Right cardiac atrium (tissue), 5 donors: ENCODE results near the gene KIAA1614. TPM values are rescaled to one million over a fixed set of nuclear protein-coding genes. Genes with fewer than 3 reads are reported as not detected.

Experiments used
- ATAC-seq, 2 donors: fragments of 200-7000 bp; cut with Tn5 transposase; one replicate each; pipeline versions ENCODE4 v1.8.0 to v1.9.1; 2020; ENCODE audit warnings: moderate library complexity in 2 of 2, mild to moderate bottlenecking in 1 of 2
- DNase-seq, 3 donors: peaks; one replicate each; pipeline ENCODE4 v3.0.0-alpha.2; 2020
- H3K27ac ChIP-seq: one replicate; pipeline ENCODE4 v1.5.1; 2013; ENCODE audit warnings: mild to moderate bottlenecking, low read length, control low read depth, moderate library complexity
- H3K27me3 ChIP-seq: one replicate; pipeline ENCODE4 v1.6.1; 2013; ENCODE audit not compliant: control insufficient read depth, insufficient read depth
- H3K4me1 ChIP-seq: one replicate; pipeline ENCODE4 v1.6.1; 2013; ENCODE audit warnings: low read length; ENCODE audit not compliant: control insufficient read depth, insufficient read depth
- H3K4me3 ChIP-seq: one replicate; pipeline ENCODE4 v1.5.1; 2013; ENCODE audit warnings: low read length, control low read depth
- H3K9me3 ChIP-seq: one replicate; pipeline ENCODE4 v1.6.1; 2013; ENCODE audit warnings: low read length; ENCODE audit not compliant: control insufficient read depth
- WGBS: extraction: QIAGEN DNeasy Blood & Tissue Kit; methylation state at CpG from one replicate; pipeline ENCODE4 v1.1.7; 2013; 5-methylcytosine and 5-hydroxymethylcytosine counted together
- intact Hi-C, 4 donors: fragments of 100-400 bp; cut with DNase I; formaldehyde crosslinking; loops; one replicate each; pipeline versions ENCODE4 v1.11.0 to v1.14.0; 2022 to 2023
- polyA plus RNA-seq: library from polyadenylated mRNA; stranded (reverse); fragments of 200-250 nt; gene quantifications from one replicate; pipeline ENCODE4 v1.2.3, GENCODE V29; 2013
- total RNA-seq, 4 donors: library from RNA; stranded (reverse); fragmentation: NEBNext Ultra II Directional; extraction: Animal tissue kit (Norgen Biotek cat#: 25700); gene quantifications; one replicate each; pipeline ENCODE4 v1.2.1, GENCODE V29; 2021
- donor health status: healthy with polysubstance abuse.
- donor health status: DM: no; HTN: yes; CAD: no.
- donor health status: DM: no; HTN: no; CAD: no.
- donor health status: DM: no; HTN: yes; CAD: no; lungs with severe emphysema.
- donor health status: DM: yes; HTN: yes; CAD: no.

Gene KIAA1614
- total and polyA plus RNA-seq, 5 donors, result 10.2 to 16.6 (median 11.6) TPM

- H3K27me3 ChIP-seq, result no peaks in the 10 kb centered on the region
- WGBS, result 41% methylated on average over 5 of the region's 5 CpGs
- no peak overlapping the region for H3K4me3 ChIP-seq
- ATAC-seq, result peak; percentile 37 to 50
- intact Hi-C loops, result no loop called here
- no peak overlapping the region for H3K27ac ChIP-seq
- no peaks in the 10 kb centered on the region for H3K9me3 ChIP-seq
- no peaks in the 10 kb centered on the region for H3K4me1 ChIP-seq
- no peak for DNase-seq
Measured at GRCh38 chr1:180892272-180892671, 20.4 kb upstream of the KIAA1614 start.

GRCh38 chr1:180892675-180893074, 20.0 kb upstream of the KIAA1614 start:
- DNase-seq, result no peak
- no peak overlapping the region for H3K27ac ChIP-seq
- H3K4me1 ChIP-seq, result no peaks in the 10 kb centered on the region
- intact Hi-C loops, result no loop called here
- no peak overlapping the region for H3K4me3 ChIP-seq
- no peaks in the 10 kb centered on the region for H3K27me3 ChIP-seq
- no peaks in the 10 kb centered on the region for H3K9me3 ChIP-seq
- ATAC-seq, result peak in 1 of 2 donors; percentile 14
- WGBS, result 65% methylated on average over 2 of the region's 2 CpGs

- WGBS, result 69% methylated on average over 3 of the region's 3 CpGs
- DNase-seq, result no peak
Measured at GRCh38 chr1:180893614-180894013, 19.1 kb upstream of the KIAA1614 start.

DNA sequence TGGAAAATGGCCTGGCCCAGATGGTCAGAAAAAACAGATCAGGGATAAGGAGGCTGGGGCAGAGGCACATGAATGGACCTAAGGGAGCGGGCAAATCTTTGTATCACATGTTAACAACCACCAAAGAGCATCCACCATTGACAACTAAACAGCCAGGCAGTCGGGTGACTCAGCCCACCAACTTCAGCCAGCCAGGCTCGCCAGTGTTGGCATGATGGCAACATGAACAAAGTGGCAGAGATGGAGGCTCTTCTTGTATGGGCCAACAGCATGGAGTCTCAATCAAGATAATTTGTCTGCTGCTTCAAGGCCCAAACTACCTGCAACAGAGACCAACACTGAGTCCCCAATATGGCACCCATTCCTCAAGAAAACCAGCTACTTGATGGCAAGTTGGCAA, 16.5 kb upstream of the KIAA1614 start:
- peaks cover 4% of the 10 kb centered on the region for H3K4me1 ChIP-seq
- H3K4me3 ChIP-seq, result no peak overlapping the region
- DNase-seq (no peak), ATAC-seq (no peak)
- 97% methylated on average over 3 of the region's 3 CpGs for WGBS
- H3K27ac ChIP-seq, result no peak overlapping the region
- no peaks in the 10 kb centered on the region for H3K27me3 ChIP-seq
- H3K9me3 ChIP-seq, result no peaks in the 10 kb centered on the region
- intact Hi-C loops, result no loop called here

More at GRCh38 chr1:180893614-180894013, 19.1 kb upstream of the KIAA1614 start:
- no peaks in the 10 kb centered on the region for H3K27me3 ChIP-seq
- ATAC-seq, result peak in 1 of 2 donors; percentile 82
- H3K4me3 ChIP-seq, result no peak overlapping the region
- intact Hi-C loops, result no loop called here
- no peaks in the 10 kb centered on the region for H3K9me3 ChIP-seq
- no peaks in the 10 kb centered on the region for H3K4me1 ChIP-seq
- no peak overlapping the region for H3K27ac ChIP-seq

GRCh38 chr1:180898441-180899219, 14.1 kb upstream of the KIAA1614 start:
- H3K4me1 ChIP-seq, result peaks cover 4% of the 10 kb centered on the region
- peak; percentile 59 to 88 (median 85) for DNase-seq
- WGBS, result 39% methylated on average over 5 of the region's 5 CpGs
- no peak overlapping the region for H3K27ac ChIP-seq
- ATAC-seq, result peak; percentile 75 to 84
- intact Hi-C loops, result no loop called here
- H3K27me3 ChIP-seq, result no peaks in the 10 kb centered on the region
- no peaks in the 10 kb centered on the region for H3K9me3 ChIP-seq
- no peak overlapping the region for H3K4me3 ChIP-seq

DNA sequence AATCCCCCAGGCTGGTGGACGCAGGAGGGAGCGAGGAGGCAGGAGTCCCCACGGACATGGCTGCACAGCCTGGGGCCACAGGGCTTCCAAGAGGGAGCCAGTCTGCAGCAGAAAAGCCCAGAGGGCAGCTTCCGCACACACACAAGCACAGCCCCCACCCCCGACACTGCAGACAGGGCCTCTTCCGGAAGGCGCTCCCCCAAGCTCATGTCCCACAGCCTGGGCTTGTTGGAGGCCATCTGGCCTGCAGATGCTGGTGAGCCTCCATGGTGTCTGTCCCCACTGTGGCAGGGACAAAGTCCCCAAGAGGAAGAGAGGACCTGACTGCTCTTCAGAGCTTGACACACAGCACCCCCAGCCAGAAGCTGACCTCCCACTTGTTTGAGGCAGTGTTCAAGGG, 13.4 kb upstream of the KIAA1614 start:
- Histone ChIP-seq H3K4me1 (peaks cover 4% of the 10 kb centered on the region), H3K4me3 (no peak overlapping the region), H3K9me3 (no peaks in the 10 kb centered on the region), H3K27me3 (no peaks in the 10 kb centered on the region), H3K27ac (no peak overlapping the region)
- ATAC-seq (peak in 1 of 2 donors; percentile 23), DNase-seq (no peak)
- 87% methylated on average over 7 of the region's 7 CpGs for WGBS
- intact Hi-C loops, result no loop called here

- Histone ChIP-seq H3K27ac (no peak overlapping the region), H3K4me1 (peaks cover 4% of the 10 kb centered on the region), H3K27me3 (no peaks in the 10 kb centered on the region), H3K9me3 (no peaks in the 10 kb centered on the region), H3K4me3 (no peak overlapping the region)
- no peak for ATAC-seq
- WGBS, result 91% methylated on average over 13 of the region's 13 CpGs
- DNase-seq, result no peak
- intact Hi-C loops, result no loop called here
Measured at GRCh38 chr1:180901076-180901990, 11.4 kb upstream of the KIAA1614 start.

DNA sequence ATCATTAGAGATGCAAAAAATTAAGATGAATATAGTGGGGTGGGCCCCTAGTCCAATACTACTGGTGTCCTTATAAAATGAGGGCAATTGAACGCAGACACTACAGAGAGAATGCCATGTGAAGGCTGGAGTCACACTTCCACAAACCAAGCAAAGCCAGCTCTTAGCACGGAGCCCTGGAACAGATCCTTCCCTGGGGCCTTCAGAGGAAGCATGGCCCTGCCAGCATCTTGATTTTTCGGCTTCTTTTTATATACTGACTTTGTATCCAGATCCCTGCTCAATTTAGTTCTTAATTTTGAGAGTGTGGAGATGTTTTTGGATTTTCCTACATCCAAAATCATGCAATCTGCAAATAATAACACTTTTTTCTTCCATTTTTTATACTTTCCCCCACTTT, 10.2 kb upstream of the KIAA1614 start:
- no peak overlapping the region for H3K27ac ChIP-seq
- peak in 1 of 2 donors; percentile 29 for ATAC-seq
- WGBS, result 36% methylated on average over 3 of the region's 3 CpGs
- no peak overlapping the region for H3K4me3 ChIP-seq
- H3K4me1 ChIP-seq, result peaks cover 4% of the 10 kb centered on the region
- H3K9me3 ChIP-seq, result no peaks in the 10 kb centered on the region
- no peak for DNase-seq
- intact Hi-C loops, result no loop called here
- H3K27me3 ChIP-seq, result no peaks in the 10 kb centered on the region

DNA sequence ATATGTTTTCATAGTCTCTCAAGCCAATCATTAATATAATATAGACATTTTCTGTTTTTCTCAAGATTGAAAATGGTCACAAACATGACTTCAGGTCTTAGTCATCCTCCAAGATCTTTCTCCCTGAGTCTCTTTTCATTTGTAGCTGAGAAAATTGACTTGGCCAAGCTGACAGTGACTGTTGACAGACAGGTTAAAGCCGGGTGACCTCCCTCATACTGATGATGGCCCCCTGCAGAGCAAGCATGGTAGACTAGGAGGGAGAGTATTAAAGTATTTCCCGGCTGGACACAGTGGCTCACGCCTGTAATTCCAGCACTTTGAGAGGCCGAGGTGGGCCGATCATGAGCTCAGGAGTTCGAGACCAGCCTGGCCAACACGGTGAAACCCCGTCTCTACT, 6.8 kb upstream of the KIAA1614 start:
- Histone ChIP-seq H3K27me3 (no peaks in the 10 kb centered on the region), H3K27ac (no peak overlapping the region), H3K4me3 (no peak overlapping the region), H3K9me3 (no peaks in the 10 kb centered on the region), H3K4me1 (no peaks in the 10 kb centered on the region)
- intact Hi-C loops, result no loop called here
- ATAC-seq, result no peak
- DNase-seq, result no peak
- 86% methylated on average over 8 of the region's 8 CpGs for WGBS

DNA sequence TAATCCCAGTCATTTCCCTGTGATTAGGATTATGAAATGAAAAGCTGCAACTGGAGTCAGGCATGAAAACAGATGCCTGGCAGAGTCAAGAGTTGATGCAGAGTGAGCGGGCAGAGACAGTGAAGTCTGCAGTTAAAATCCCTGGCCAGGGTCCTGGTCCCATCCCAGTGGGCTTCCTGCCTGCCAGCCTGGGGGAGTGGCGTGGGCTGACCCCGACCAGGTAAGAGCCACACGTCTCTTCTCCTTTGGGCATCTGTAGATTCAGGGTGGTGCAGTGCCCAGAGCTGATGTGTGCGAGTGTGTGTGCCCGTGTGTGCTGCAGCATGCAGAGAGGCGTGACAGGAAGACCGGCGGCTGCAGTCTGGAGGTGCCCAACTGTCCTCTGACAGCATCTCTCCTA, 6.2 kb upstream of the KIAA1614 start:
- Histone ChIP-seq H3K4me3 (no peak overlapping the region), H3K27ac (no peak overlapping the region), H3K4me1 (no peaks in the 10 kb centered on the region), H3K9me3 (no peaks in the 10 kb centered on the region), H3K27me3 (no peaks in the 10 kb centered on the region)
- no peak for ATAC-seq
- DNase-seq, result no peak
- intact Hi-C loops, result no loop called here
- WGBS, result 89% methylated on average over 9 of the region's 9 CpGs
